HTERT RPE-1 (cell line): ENCODE results near the gene TDRKH.
"Not testable (repeated sequence)": the region's sequence is repeated elsewhere in the genome, so short reads cannot be mapped to it uniquely, and the experiment has no call there.

Experiments used
- in situ Hi-C: fragments of 300-500 bp; cut with MboI; formaldehyde crosslinking; loops from 4 replicates; pipeline ENCODE4 v1.14.3; 2020; ENCODE audit warnings: low sequenced_read_pairs

Gene TDRKH

DNA sequence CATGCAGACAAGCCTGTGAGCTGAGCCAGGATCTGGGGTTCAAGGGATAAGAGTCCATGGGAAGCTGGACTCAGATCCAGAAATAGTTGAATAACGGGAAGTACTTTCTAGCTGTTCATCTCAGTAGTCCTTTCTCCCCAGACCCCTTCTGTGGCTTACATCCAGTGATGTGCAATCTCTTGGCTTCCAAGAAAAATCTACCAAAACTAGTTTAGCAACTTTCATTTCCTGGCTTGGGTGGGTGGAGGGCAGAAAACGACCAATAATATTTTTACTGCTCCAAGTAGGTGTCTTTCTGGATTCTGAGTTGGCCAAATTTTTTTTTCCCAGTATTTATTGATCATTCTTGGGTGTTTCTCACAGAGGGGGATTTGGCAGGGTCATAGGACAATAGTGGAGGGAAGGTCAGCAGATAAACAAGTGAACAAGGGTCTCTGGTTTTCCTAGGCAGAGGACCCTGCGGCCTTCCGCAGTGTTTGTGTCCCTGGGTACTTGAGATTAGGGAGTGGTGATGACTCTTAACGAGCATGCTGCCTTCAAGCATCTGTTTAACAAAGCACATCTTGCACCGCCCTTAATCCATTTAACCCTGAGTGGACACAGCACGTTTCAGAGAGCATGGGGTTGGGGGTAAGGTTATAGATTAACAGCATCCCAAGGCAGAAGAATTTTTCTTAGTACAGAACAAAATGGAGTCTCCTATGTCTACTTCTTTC is 21.8 kb downstream of the TDRKH start:
- in situ Hi-C loops, result not testable (repeated sequence)

DNA sequence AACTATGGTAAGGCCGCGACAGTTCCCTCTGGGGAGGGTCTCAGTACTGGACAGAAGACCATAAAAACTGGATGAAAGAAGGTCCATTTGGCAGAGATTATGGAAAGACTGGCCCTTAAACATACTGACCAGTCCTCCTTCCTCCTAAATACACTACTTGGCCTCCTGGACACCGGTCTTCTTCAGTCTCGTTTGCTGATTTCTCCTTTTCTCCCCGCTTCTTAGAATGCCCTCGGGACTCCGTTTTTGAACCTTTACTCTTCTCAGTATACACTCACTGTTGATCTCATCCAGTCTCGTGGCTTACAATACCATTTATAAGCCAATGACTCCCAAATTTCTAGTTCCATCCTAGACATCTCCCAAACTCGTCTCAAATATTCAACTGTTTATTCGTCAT is 26.3 kb downstream of the TDRKH start:
- in situ Hi-C loops, result no loop called here

DNA sequence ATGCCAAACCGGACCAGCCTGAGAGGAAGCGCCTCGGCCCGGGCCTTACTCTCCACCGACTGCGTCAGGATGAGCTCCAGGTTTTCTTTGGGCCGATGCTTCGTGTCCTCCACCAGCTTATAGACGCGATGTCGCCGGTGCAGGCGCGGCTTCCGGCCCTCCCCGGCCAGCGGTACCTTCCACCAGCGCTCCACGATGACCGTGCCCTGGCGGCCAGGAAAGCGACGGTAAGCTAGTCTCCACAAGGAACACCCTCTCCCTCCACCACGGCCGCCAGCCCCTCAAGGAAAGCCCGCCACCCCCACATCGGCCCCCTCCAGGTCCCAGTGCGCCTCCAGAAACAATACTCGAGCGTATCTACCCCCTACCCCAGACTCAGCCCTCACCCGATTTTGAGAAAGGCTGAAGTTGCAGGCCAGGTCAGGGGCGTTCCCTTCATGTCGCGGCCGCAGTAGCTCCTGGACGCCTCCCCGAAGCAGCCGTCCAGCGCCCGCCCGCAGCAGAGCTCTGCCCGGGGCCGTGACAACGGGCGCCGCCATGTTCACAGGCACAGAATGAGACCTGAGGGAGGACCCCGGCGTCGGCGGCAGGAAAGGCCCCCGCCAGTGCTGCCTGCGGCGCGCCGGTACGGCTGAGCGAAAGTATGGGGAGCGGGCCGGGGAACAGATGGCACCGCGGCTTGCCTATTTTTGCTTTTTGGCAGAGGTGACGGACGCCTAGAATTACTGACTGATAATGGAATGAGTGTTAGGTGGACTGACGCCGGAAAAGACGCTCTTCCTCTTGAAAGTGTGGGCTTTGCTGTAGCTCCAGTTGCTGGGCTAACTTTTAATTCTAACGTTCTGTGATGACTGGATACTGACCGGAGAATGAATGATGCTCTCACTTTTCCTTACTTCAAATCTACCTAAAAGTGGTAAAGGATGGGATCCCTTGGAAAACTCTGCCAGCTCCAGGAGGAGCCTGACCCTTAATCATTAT is 27.1 kb downstream of the TDRKH start, which contains the start of gene MRPL9:
Gene MRPL9, minus strand, starts transcription at position 556 of the 981 bp plus-strand sequence. Its CDS starts 17 bp downstream, at position 539.
- in situ Hi-C loops, result no loop called here

DNA sequence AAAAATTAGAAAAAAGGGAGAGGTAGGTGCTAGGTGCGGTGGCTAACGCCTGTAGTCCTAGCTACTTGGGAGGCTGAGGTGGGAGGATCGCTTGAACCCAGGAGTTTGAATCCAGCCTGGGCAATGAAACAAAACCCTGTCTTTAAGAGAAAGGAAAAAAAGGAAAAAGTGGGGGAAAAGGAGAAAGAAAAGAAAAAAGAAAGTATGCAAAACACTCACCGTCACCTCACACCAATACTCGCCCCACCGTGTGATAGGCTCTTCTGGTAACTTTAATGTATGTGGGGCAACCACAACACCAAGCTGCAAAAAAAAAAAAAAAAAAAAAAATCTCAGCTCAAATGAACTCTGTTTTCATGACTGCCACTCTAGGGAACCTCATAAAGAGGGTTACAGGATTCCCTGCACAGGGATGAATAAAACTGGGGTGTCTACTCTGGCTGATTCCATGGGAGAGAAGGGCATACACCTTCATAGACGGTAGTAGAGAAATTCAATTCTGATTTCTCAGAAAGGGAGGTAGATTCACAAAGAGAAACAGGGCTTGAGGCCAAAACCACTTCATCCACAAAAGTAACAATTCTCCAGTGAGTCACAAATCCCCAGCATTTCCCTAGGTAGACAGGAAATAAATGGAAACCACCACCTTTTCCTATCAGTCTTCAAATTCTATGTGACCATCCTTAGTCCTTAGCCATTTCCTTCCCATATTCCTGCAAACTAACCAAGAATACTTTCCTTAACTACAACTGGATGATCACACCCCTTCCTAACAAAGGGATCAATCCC is 29.5 kb downstream of the TDRKH start:
- in situ Hi-C loops, result no loop called here

DNA sequence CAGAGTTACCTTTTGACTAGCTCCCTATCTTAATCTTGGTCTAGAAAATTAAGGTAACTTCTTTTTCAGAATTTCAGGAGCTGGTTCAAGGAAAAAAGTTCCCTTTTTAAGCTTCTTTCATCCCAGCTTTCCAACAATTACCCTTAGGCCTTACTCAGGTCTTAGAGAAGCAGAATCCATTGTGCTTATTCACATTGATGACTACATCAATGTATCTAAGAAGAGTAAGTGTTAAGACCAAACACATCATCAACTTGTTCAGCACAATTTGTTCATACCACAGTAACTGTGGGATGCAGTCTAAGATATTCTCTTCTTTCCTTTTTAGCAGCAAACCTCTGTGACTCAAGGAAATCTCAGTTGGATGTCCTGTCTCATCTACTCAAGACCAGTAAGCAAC is 31.1 kb downstream of the TDRKH start:
- in situ Hi-C loops, result no loop called here

DNA sequence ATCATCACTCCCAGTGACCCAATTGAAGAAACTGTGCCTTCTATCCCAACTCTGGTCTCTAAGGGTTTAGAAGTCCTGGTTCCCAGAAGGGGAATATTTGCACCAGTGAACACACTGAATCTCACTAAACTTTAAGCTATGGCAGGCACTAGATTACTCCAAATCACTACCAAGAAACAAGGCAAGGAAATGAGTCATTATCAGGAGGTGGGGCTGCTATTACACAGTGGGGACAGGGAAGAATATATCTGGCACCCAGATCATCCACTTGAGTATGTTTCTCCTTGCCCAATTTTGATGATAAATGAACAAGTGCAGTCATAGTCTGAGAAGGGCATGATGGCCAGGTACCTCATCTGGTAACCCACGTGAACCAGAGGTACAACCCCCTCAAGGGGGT is 34.0 kb downstream of the TDRKH start:
- in situ Hi-C loops, result no loop called here

DNA sequence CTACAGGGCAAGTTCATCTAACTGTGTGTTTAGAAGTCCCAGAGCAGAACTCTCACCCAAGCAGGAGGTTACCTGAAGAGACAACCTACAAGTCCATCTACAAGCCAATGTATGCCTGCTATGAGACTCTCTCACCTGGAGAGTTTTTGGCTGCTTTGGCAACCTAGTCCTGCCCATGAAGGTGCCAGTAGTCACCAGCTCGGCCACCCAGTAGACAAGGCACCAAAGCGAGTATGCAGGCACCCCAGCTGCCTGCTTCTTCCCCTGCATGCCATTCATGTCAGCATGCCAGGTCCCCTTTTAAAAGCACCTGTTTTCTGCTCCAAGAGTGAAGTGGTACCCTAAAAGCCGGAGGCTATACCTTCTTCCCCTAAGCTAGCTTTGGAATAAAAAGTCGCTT is 48.8 kb downstream of the TDRKH start:
- in situ Hi-C loops, result no loop called here

DNA sequence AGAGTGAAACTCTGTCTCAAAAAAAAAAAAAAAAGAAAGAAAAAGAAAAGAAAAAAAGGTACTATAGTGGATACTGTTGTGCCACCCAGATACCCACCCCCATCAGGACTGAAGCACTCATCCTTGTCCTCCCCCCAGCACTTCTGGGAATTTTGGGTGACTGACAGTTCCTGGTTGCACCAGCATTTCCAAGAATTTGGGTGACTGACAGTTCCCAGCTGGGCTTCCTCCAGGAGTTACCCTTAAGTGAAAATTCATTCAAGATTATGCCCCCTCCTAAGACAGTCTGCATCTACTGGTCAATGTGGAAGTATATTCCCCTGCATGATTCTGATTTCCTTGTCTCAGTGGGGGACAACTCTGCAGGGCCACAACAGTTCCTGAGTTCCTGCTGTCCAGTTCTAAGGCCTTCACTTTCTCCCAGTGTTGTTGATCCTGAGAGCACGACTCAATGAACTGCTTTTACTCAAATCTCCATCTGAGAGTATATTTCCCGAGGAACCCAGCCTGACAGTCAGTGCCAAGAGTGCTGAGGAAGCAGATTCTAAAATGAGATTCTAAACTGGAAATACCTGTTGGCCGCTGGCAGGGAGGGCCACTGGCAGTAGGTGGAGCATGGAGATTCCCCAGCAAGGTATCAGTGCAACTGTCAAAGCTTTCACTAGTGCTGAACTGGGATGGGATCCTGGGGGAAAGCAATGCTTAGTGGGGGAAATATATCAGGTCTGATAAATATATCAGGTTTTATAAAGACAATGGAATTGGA is 50.5 kb downstream of the TDRKH start:
- in situ Hi-C loops, result no loop called here

DNA sequence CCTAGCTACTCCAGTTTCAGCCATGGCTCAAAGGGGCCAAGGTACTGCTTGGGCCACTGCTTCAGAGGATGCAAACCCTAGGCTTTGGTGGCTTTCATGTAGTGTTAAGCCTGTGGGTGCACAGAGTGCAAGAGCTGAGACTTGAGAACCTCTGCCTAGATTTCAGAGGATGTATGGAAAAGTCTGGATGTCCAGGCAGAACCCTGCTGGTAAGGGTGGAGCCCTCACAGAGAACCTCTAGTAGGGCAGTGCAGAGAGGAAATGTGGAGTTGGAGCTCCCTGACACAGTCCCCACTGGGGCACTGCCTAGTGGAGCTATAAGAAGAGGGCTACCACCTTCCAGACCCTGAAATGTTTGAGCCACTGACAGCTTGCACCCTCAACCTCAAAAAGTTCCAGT is 52.8 kb downstream of the TDRKH start:
- in situ Hi-C loops, result no loop called here

DNA sequence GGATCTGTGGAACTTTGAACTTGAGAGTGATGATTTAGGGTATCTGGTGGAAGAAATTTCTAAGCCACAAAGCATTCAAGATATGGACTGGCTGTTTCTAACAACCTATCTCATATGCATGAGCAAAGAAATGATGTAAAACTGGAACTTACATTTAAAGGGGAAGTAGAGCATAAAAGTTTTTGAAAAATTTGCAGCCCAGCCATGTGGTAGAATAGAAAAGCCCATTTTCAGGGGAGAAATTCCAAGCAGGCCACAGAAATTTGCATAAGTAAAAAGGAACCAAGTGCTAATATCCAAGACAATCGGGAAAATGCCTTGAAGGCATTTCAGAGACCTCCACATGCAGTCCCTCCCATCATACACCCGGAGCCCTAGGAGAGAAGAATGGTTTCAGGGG is 53.3 kb downstream of the TDRKH start:
- in situ Hi-C loops, result no loop called here

DNA sequence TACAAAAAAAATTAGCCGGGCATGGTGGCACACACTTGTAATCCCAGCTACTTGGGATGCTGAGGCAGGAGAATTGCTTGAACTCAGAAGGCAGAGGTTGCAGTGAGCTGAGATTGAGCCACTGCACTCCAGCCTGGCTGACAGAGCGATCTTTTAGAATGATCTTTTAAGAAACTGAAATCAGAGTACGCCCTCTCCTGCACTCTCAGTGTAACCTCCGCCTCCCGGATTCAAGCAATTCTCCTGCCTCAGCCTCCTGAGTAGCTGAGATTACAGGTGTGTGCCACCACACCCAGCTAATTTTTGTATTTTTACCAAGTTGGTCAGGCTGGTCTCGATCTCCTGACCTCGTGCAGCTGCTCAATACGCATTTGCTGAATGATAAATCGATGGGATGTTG is 56.3 kb downstream of the TDRKH start:
- in situ Hi-C loops, result not testable (repeated sequence)

DNA sequence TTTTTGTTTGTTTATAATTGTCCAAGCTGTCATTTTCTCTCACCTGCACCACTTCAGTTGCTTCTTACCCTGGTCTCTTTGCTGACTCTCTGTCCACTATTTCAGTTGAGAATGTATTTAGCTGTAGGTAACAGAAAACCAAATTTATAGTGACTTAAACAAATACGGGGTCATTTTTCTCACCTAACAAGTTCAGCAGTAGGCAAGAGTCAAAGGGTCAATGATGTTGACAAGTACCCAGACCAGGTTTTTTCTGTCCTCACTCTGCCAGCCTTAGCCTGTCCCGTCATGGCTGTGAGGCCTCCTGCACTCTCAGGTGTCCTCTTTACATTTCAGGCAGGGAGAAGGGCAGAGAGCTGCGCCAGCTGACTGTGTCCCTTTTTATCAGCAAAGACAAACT is 57.2 kb downstream of the TDRKH start:
- in situ Hi-C loops, result no loop called here

DNA sequence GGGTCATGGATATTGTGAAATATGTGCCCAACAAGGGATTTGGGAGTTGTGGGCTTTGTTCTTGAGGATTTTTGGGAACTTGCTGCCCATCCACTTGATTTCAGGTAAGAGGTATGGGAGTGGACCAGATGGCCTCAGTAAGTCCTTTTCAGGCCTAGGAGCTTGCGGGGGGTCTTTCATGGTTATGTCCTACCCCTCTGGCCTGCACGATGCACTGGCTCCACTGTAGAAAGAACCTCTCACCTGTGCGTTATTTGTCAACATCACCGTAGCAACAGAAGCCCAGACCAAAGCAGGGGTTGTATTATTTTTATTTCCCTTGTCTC is 60.4 kb downstream of the TDRKH start:
- in situ Hi-C loops, result no loop called here

DNA sequence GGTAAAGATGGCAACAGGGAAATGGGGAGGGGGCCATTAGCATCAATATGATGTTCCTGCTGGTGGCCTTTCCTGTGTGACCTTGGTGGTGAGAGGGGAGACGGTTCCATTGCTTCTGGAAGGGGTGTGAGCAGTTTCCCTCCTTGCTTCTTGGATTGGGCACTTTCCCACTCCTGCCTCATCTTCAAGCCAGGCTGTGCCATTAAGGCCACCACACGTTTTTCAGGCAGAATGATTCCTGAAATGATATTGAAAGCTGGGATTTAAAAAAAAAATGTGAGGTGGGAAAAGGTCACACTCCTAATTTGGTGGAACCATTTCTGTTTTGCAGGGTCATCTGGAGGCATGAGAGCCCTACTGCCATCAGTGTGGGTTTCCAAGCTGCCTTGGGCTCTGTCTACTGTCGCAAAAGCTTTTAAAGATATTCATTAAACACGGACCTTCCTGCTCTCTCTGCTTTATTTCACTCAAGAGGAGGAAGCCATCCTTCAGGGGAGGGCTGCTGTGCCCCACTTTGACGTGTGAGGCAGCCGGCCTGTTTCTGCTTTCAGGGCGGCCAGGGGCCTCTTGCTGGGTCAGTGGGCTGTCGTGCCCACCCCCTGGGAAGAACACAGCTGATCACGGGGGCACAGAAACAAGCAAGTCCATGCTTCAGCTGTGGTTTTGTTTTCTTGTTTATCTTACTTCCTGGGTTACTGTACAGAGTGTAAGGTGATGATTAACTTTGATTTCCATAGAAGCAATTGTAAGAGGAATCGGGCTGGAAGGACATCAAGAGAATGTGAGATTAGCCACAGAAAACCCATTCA is 60.9 kb downstream of the TDRKH start:
- in situ Hi-C loops, result no loop called here

DNA sequence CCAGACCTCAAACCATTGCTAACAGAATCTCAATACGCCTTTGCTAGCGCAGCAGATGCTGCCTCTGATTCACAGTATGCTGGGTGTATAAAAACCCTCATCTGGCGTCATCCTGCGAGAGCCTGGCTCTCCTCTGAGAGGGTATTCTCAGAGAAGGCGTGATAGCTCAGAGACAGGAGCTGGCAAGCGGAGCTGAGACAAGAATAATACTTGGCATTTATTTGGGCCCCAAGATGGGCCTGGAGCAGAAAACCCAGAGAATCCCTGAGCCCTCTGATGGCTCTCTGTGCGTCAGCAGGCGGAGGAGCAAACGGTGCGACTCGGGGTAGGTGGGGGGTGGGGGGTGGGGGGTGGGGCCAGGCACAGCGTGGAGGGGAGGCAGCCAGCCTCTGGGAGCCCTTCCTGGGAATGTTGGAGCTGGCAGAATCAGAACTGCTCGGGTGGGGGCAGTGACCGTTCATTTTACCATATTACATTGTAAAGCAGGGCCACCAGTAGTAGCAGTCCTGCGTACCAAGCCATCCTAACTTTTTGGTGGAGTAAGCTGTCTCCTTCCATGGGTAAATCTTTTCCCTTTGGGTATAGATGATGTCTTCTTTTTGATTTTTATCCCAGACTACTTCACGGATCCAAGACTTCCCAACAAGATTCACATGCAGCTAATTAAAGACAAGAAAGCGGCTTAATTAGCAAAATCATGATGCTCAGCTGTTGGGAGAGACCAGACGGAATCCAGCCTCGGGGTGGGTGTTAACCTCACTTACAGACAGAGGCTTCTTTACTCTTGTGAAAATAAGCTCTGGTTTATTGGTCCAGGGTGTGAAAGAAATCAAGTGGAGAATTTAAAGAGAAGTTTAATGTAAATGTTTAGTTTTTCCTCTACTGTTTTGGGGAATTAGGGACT is 61.9 kb downstream of the TDRKH start:
- in situ Hi-C loops, result no loop called here

DNA sequence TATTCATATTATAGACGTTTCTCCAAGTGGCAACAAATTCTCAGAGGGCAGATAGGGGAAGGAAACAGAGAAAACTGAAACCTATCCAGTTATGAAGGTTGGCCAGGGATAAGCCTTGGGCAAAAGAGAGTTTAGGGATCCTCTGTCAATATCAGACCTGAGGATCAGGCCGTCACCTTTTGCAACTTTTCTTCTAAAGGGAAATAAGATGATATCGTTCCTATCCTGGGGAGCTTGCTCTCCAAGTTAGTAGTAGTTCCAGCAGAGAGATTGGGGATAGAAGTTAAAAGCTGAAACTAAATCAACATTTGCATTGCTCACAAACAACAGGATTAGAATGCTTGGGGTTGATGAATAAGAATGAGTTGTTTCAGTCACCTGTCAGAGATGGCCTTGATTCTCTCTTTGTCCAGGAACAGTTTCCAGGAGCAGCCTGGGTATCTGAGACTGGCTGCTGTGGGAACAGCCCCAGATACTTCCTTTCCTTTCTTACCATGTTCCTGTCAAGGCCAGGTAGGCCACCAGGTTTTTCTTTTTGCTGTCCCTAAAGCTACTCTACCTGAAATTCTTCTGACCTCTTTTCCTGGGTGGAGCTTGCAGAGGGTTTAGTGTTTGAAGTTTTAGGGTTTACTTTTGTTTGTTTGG is 66.5 kb downstream of the TDRKH start:
- in situ Hi-C loops, result no loop called here
